Measurements from ENCODE around the gene NOD1.
"Not testable (repeated sequence)": the region's sequence is repeated elsewhere in the genome, so short reads cannot be mapped to it uniquely, and the experiment has no call there.

Gene NOD1

GRCh38 chr7:30478349-30479201, at the start of gene NOD1:
NOD1 (minus strand) TSS chr7:30478784; CDS start chr7:30456921, 21,863 bp downstream.
- TF ChIP-seq ZNF274 (IDR thresholded peaks at IDR 0.05; ENCODE audit: low read depth, low read length), result no peak
- H3K4me3 ChIP-seq (ENCODE audit: low read length), result peak within 1 kb of the TSS; percentile 62

- H3K4me3 ChIP-seq (ENCODE audit: low read length), result not testable (repeated sequence)
These were observed 48.7 kb upstream of the NOD1 start for GRCh38 chr7:30527297-30527696.

- TF ChIP-seq ZNF274 (IDR thresholded peaks at IDR 0.05; ENCODE audit: low read depth, low read length), result no peak
- no peak overlapping the region for H3K4me3 ChIP-seq (ENCODE audit: low read length)
These were observed 47.6 kb upstream of the NOD1 start for GRCh38 chr7:30526163-30526562.

- H3K4me3 ChIP-seq (ENCODE audit: low read length), result no peak overlapping the region
- TF ChIP-seq ZNF274 (IDR thresholded peaks at IDR 0.05; ENCODE audit: low read depth, low read length), result no peak
These were observed 46.8 kb upstream of the NOD1 start for GRCh38 chr7:30525429-30525828.

GRCh38 chr7:30524545-30524944, 46.0 kb upstream of the NOD1 start:
- no peak overlapping the region for H3K4me3 ChIP-seq (ENCODE audit: low read length)
- TF ChIP-seq ZNF274 (IDR thresholded peaks at IDR 0.05; ENCODE audit: low read depth, low read length), result no peak

- no peak for TF ChIP-seq ZNF274 (IDR thresholded peaks at IDR 0.05; ENCODE audit: low read depth, low read length)
- no peak overlapping the region for H3K4me3 ChIP-seq (ENCODE audit: low read length)
These were observed 44.9 kb upstream of the NOD1 start for GRCh38 chr7:30523466-30523865.

- no peak overlapping the region for H3K4me3 ChIP-seq (ENCODE audit: low read length)
- TF ChIP-seq ZNF274 (IDR thresholded peaks at IDR 0.05; ENCODE audit: low read depth, low read length), result no peak
These were observed 43.6 kb upstream of the NOD1 start for GRCh38 chr7:30522159-30522558.

GRCh38 chr7:30521532-30521931, 42.9 kb upstream of the NOD1 start:
- H3K4me3 ChIP-seq (ENCODE audit: low read length), result no peak overlapping the region
- no peak for TF ChIP-seq ZNF274 (IDR thresholded peaks at IDR 0.05; ENCODE audit: low read depth, low read length)

GRCh38 chr7:30519122-30519521, 40.5 kb upstream of the NOD1 start:
- no peak for TF ChIP-seq ZNF274 (IDR thresholded peaks at IDR 0.05; ENCODE audit: low read depth, low read length)
- H3K4me3 ChIP-seq (ENCODE audit: low read length), result no peak overlapping the region

- TF ChIP-seq ZNF274 (IDR thresholded peaks at IDR 0.05; ENCODE audit: low read depth, low read length), result no peak
- no peak overlapping the region for H3K4me3 ChIP-seq (ENCODE audit: low read length)
These were observed 37.2 kb upstream of the NOD1 start for GRCh38 chr7:30515761-30516160.

- TF ChIP-seq ZNF274 (IDR thresholded peaks at IDR 0.05; ENCODE audit: low read depth, low read length), result no peak
- H3K4me3 ChIP-seq (ENCODE audit: low read length), result no peak overlapping the region
These were observed 36.2 kb upstream of the NOD1 start for GRCh38 chr7:30514776-30515175.

- H3K4me3 ChIP-seq (ENCODE audit: low read length), result no peak overlapping the region
- TF ChIP-seq ZNF274 (IDR thresholded peaks at IDR 0.05; ENCODE audit: low read depth, low read length), result no peak
These were observed 35.6 kb upstream of the NOD1 start for GRCh38 chr7:30514177-30514576.

GRCh38 chr7:30513762-30514161, 35.2 kb upstream of the NOD1 start:
- H3K4me3 ChIP-seq (ENCODE audit: low read length), result no peak overlapping the region
- no peak for TF ChIP-seq ZNF274 (IDR thresholded peaks at IDR 0.05; ENCODE audit: low read depth, low read length)

- H3K4me3 ChIP-seq (ENCODE audit: low read length), result no peak overlapping the region
- no peak for TF ChIP-seq ZNF274 (IDR thresholded peaks at IDR 0.05; ENCODE audit: low read depth, low read length)
These were observed 33.5 kb upstream of the NOD1 start for GRCh38 chr7:30511973-30512662.

- no peak for TF ChIP-seq ZNF274 (IDR thresholded peaks at IDR 0.05; ENCODE audit: low read depth, low read length)
- no peak overlapping the region for H3K4me3 ChIP-seq (ENCODE audit: low read length)
These were observed 32.9 kb upstream of the NOD1 start for GRCh38 chr7:30511494-30511893.
